Keratinocyte (primary cell): ENCODE results near the gene GSKIP.

Experiments
- EZH2 ChIP-seq: IDR thresholded peaks from one replicate; pipeline ENCODE4 v1.6.1; 2012; ENCODE audit warnings: inconsistent platforms, mild to moderate bottlenecking, low read length, moderate library complexity
- TF ChIP-seq, protein P1 (sequence below), 3 experiments: IDR thresholded peaks in 1 of 3; conservative IDR thresholded peaks in 1 of 3; optimal IDR thresholded peaks in 1 of 3; 2 replicates in 2 of 3; 3 replicates in 1 of 3; pipeline versions ENCODE3 to v1.5.1; 2011; ENCODE audit warnings: low read length in 3 of 3, mild to moderate bottlenecking in 3 of 3, moderate library complexity in 2 of 3, control low read depth in 1 of 3, inconsistent platforms in 1 of 3; ENCODE audit not compliant: insufficient read depth in 2 of 3; ENCODE audit errors: extremely low read depth in 1 of 3

GRCh38 chr14:96345669-96346068 is 17.7 kb upstream of the GSKIP start:
- TF ChIP-seq, protein P1, sequence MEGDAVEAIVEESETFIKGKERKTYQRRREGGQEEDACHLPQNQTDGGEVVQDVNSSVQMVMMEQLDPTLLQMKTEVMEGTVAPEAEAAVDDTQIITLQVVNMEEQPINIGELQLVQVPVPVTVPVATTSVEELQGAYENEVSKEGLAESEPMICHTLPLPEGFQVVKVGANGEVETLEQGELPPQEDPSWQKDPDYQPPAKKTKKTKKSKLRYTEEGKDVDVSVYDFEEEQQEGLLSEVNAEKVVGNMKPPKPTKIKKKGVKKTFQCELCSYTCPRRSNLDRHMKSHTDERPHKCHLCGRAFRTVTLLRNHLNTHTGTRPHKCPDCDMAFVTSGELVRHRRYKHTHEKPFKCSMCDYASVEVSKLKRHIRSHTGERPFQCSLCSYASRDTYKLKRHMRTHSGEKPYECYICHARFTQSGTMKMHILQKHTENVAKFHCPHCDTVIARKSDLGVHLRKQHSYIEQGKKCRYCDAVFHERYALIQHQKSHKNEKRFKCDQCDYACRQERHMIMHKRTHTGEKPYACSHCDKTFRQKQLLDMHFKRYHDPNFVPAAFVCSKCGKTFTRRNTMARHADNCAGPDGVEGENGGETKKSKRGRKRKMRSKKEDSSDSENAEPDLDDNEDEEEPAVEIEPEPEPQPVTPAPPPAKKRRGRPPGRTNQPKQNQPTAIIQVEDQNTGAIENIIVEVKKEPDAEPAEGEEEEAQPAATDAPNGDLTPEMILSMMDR (optimal IDR thresholded peaks at IDR 0.05 in 1 of 3, IDR thresholded peaks at IDR 0.05 in 1 of 3, conservative IDR thresholded peaks at IDR 0.05 in 1 of 3; ENCODE audit: extremely low read depth in 1 of 3, insufficient read depth in 2 of 3, low read length in 3 of 3) = no peak
- TF ChIP-seq EZH2 = no peak
